ENCODE measurements around the gene CRCP.

The CRCP gene

GRCh38 chr7:66082886-66083415 lies 31.7 kb upstream of the CRCP start:
- Histone ChIP-seq H2BK15ac (ENCODE audit: low read depth, poor library complexity, severe bottlenecking) (no peak overlapping the region), H3K9me3 (ENCODE audit: control insufficient read depth, low read length) (no peaks in the 10 kb centered on the region), H3K27me3 (ENCODE audit: control insufficient read depth in 1 of 2, insufficient read depth in 1 of 2, low read length in 2 of 2) (no peaks in the 10 kb centered on the region), H2AK5ac (ENCODE audit: low read length, severe bottlenecking) (no peak overlapping the region), H3K9ac (ENCODE audit: low read length) (no peak overlapping the region), H3K23ac (ENCODE audit: low read length in 2 of 2) (no peak overlapping the region), H3K79me1 (replicated peaks; ENCODE audit: low read length, poor library complexity, severe bottlenecking) (peaks cover 31% of the 10 kb centered on the region), H3K18ac (ENCODE audit: low read depth in 1 of 2, low read length in 2 of 2) (no peak overlapping the region), H3K4ac (ENCODE audit: low read depth in 1 of 2, low read length in 2 of 2) (no peak overlapping the region), H2BK12ac (ENCODE audit: low read length in 2 of 2) (no peak overlapping the region), H2BK120ac (ENCODE audit: low read depth, low read length) (no peak overlapping the region), H3K14ac (ENCODE audit: low read length in 2 of 2) (no peak overlapping the region), H4K91ac (ENCODE audit: low read length) (no peak overlapping the region), H3K36me3 (ENCODE audit: control insufficient read depth in 1 of 2, insufficient read depth in 2 of 2, low read depth in 1 of 2, low read length in 2 of 2) (peaks cover 51 to 63% of the 10 kb centered on the region in 2 experiments), H3K27ac (ENCODE audit: low read length, poor library complexity, severe bottlenecking) (no peak overlapping the region), H3K4me2 (ENCODE audit: low read length, poor library complexity, severe bottlenecking) (no peak overlapping the region), H2BK5ac (ENCODE audit: low read depth, low read length, poor library complexity, severe bottlenecking) (no peak overlapping the region), H4K8ac (ENCODE audit: low read length) (no peak overlapping the region), H3K4me1 (ENCODE audit: control insufficient read depth, insufficient read depth, low read depth, low read length) (peaks cover 5% of the 10 kb centered on the region), H2AFZ (ENCODE audit: low read depth, low read length) (no peak overlapping the region), H3K4me3 (ENCODE audit: insufficient read depth in 1 of 2, low read depth in 1 of 2, low read length in 2 of 2) (no peak overlapping the region)
- WGBS = 96% methylated on average over 16 of the region's 16 CpGs
- DNase-seq = no peak

GRCh38 chr7:66083677-66084076 lies 31.0 kb upstream of the CRCP start:
- Histone ChIP-seq H2AK5ac (ENCODE audit: low read length, severe bottlenecking) (no peak overlapping the region), H3K23ac (ENCODE audit: low read length in 2 of 2) (no peak overlapping the region), H2BK5ac (ENCODE audit: low read depth, low read length, poor library complexity, severe bottlenecking) (no peak overlapping the region), H3K4me3 (ENCODE audit: insufficient read depth in 1 of 2, low read depth in 1 of 2, low read length in 2 of 2) (no peak overlapping the region), H3K36me3 (ENCODE audit: control insufficient read depth in 1 of 2, insufficient read depth in 2 of 2, low read depth in 1 of 2, low read length in 2 of 2) (peaks cover 49 to 61% of the 10 kb centered on the region in 2 experiments), H3K14ac (ENCODE audit: low read length in 2 of 2) (no peak overlapping the region), H2BK15ac (ENCODE audit: low read depth, poor library complexity, severe bottlenecking) (no peak overlapping the region), H2BK12ac (ENCODE audit: low read length in 2 of 2) (no peak overlapping the region), H3K9ac (ENCODE audit: low read length) (no peak overlapping the region), H4K91ac (ENCODE audit: low read length) (no peak overlapping the region), H3K4me1 (ENCODE audit: control insufficient read depth, insufficient read depth, low read depth, low read length) (peaks cover 2% of the 10 kb centered on the region), H2BK120ac (ENCODE audit: low read depth, low read length) (no peak overlapping the region), H3K27me3 (ENCODE audit: control insufficient read depth in 1 of 2, insufficient read depth in 1 of 2, low read length in 2 of 2) (no peaks in the 10 kb centered on the region), H3K18ac (ENCODE audit: low read depth in 1 of 2, low read length in 2 of 2) (no peak overlapping the region), H3K27ac (ENCODE audit: low read length, poor library complexity, severe bottlenecking) (no peak overlapping the region), H2AFZ (ENCODE audit: low read depth, low read length) (no peak overlapping the region), H3K4ac (ENCODE audit: low read depth in 1 of 2, low read length in 2 of 2) (no peak overlapping the region), H3K4me2 (ENCODE audit: low read length, poor library complexity, severe bottlenecking) (no peak overlapping the region), H4K8ac (ENCODE audit: low read length) (no peak overlapping the region), H3K79me1 (replicated peaks; ENCODE audit: low read length, poor library complexity, severe bottlenecking) (peaks cover 27% of the 10 kb centered on the region), H3K9me3 (ENCODE audit: control insufficient read depth, low read length) (no peaks in the 10 kb centered on the region)
- WGBS = 100% methylated on average over 1 of the region's 2 CpGs
- DNase-seq = no peak

- Histone ChIP-seq H3K23ac (ENCODE audit: low read length in 2 of 2) (no peak overlapping the region), H2BK5ac (ENCODE audit: low read depth, low read length, poor library complexity, severe bottlenecking) (no peak overlapping the region), H2AFZ (ENCODE audit: low read depth, low read length) (no peak overlapping the region), H2AK5ac (ENCODE audit: low read length, severe bottlenecking) (no peak overlapping the region), H3K4me2 (ENCODE audit: low read length, poor library complexity, severe bottlenecking) (no peak overlapping the region), H3K9ac (ENCODE audit: low read length) (no peak overlapping the region), H3K79me1 (replicated peaks; ENCODE audit: low read length, poor library complexity, severe bottlenecking) (no peaks in the 10 kb centered on the region), H2BK15ac (ENCODE audit: low read depth, poor library complexity, severe bottlenecking) (peak overlapping the region; percentile 68), H3K9me3 (ENCODE audit: control insufficient read depth, low read length) (no peaks in the 10 kb centered on the region), H3K14ac (ENCODE audit: low read length in 2 of 2) (no peak overlapping the region), H3K18ac (ENCODE audit: low read depth in 1 of 2, low read length in 2 of 2) (no peak overlapping the region), H3K36me3 (ENCODE audit: control insufficient read depth in 1 of 2, insufficient read depth in 2 of 2, low read depth in 1 of 2, low read length in 2 of 2) (peaks cover 27 to 39% of the 10 kb centered on the region in 2 experiments), H3K4ac (ENCODE audit: low read depth in 1 of 2, low read length in 2 of 2) (no peak overlapping the region), H4K8ac (ENCODE audit: low read length) (no peak overlapping the region), H3K4me1 (ENCODE audit: control insufficient read depth, insufficient read depth, low read depth, low read length) (peaks cover 7% of the 10 kb centered on the region), H3K4me3 (ENCODE audit: insufficient read depth in 1 of 2, low read depth in 1 of 2, low read length in 2 of 2) (no peak overlapping the region), H3K27me3 (ENCODE audit: control insufficient read depth in 1 of 2, insufficient read depth in 1 of 2, low read length in 2 of 2) (no peaks in the 10 kb centered on the region), H2BK12ac (ENCODE audit: low read length in 2 of 2) (no peak overlapping the region), H4K91ac (ENCODE audit: low read length) (no peak overlapping the region), H2BK120ac (ENCODE audit: low read depth, low read length) (no peak overlapping the region), H3K27ac (ENCODE audit: low read length, poor library complexity, severe bottlenecking) (no peak overlapping the region)
- DNase-seq = no peak
- WGBS = 92% methylated on average over 28 of the region's 32 CpGs
Observed at GRCh38 chr7:66088861-66089838, 25.5 kb upstream of the CRCP start.

- Histone ChIP-seq H3K36me3 (ENCODE audit: control insufficient read depth in 1 of 2, insufficient read depth in 2 of 2, low read depth in 1 of 2, low read length in 2 of 2) (peaks cover 7 to 24% of the 10 kb centered on the region in 2 experiments), H3K14ac (ENCODE audit: low read length in 2 of 2) (no peak overlapping the region), H3K27ac (ENCODE audit: low read length, poor library complexity, severe bottlenecking) (no peak overlapping the region), H3K27me3 (ENCODE audit: control insufficient read depth in 1 of 2, insufficient read depth in 1 of 2, low read length in 2 of 2) (no peaks in the 10 kb centered on the region), H3K4me1 (ENCODE audit: control insufficient read depth, insufficient read depth, low read depth, low read length) (peaks cover 4% of the 10 kb centered on the region), H3K9me3 (ENCODE audit: control insufficient read depth, low read length) (no peaks in the 10 kb centered on the region), H2BK5ac (ENCODE audit: low read depth, low read length, poor library complexity, severe bottlenecking) (no peak overlapping the region), H2BK120ac (ENCODE audit: low read depth, low read length) (no peak overlapping the region), H3K9ac (ENCODE audit: low read length) (no peak overlapping the region), H2AFZ (ENCODE audit: low read depth, low read length) (no peak overlapping the region), H3K4ac (ENCODE audit: low read depth in 1 of 2, low read length in 2 of 2) (no peak overlapping the region), H2AK5ac (ENCODE audit: low read length, severe bottlenecking) (no peak overlapping the region), H2BK12ac (ENCODE audit: low read length in 2 of 2) (no peak overlapping the region), H3K79me1 (replicated peaks; ENCODE audit: low read length, poor library complexity, severe bottlenecking) (no peaks in the 10 kb centered on the region), H3K18ac (ENCODE audit: low read depth in 1 of 2, low read length in 2 of 2) (no peak overlapping the region), H3K4me3 (ENCODE audit: insufficient read depth in 1 of 2, low read depth in 1 of 2, low read length in 2 of 2) (no peak overlapping the region), H3K4me2 (ENCODE audit: low read length, poor library complexity, severe bottlenecking) (no peak overlapping the region), H3K23ac (ENCODE audit: low read length in 2 of 2) (no peak overlapping the region), H4K8ac (ENCODE audit: low read length) (no peak overlapping the region), H2BK15ac (ENCODE audit: low read depth, poor library complexity, severe bottlenecking) (no peak overlapping the region), H4K91ac (ENCODE audit: low read length) (peak overlapping the region; percentile 60)
- no peak for DNase-seq
- 97% methylated on average over 16 of the region's 19 CpGs for WGBS
Observed at GRCh38 chr7:66092654-66093053, 22.0 kb upstream of the CRCP start.
